ENCODE measurements around the gene FXYD5. TPM values are rescaled to one million over a fixed set of nuclear protein-coding genes. Genes with fewer than 3 reads are reported as not detected.

FXYD5 gene
- polyA plus RNA-seq, 1 donor from 2014 or later: not detected

- H3K27me3 ChIP-seq (ENCODE audit: insufficient read depth, low read depth, low read length): peaks cover 4% of the 10 kb centered on the region
- no peaks in the 10 kb centered on the region for H3K36me3 ChIP-seq (ENCODE audit: insufficient read depth, low read length)
- no peak for TF ChIP-seq TAF1 (IDR thresholded peaks at IDR 0.05; ENCODE audit: low read depth)
- TF ChIP-seq, protein P1, sequence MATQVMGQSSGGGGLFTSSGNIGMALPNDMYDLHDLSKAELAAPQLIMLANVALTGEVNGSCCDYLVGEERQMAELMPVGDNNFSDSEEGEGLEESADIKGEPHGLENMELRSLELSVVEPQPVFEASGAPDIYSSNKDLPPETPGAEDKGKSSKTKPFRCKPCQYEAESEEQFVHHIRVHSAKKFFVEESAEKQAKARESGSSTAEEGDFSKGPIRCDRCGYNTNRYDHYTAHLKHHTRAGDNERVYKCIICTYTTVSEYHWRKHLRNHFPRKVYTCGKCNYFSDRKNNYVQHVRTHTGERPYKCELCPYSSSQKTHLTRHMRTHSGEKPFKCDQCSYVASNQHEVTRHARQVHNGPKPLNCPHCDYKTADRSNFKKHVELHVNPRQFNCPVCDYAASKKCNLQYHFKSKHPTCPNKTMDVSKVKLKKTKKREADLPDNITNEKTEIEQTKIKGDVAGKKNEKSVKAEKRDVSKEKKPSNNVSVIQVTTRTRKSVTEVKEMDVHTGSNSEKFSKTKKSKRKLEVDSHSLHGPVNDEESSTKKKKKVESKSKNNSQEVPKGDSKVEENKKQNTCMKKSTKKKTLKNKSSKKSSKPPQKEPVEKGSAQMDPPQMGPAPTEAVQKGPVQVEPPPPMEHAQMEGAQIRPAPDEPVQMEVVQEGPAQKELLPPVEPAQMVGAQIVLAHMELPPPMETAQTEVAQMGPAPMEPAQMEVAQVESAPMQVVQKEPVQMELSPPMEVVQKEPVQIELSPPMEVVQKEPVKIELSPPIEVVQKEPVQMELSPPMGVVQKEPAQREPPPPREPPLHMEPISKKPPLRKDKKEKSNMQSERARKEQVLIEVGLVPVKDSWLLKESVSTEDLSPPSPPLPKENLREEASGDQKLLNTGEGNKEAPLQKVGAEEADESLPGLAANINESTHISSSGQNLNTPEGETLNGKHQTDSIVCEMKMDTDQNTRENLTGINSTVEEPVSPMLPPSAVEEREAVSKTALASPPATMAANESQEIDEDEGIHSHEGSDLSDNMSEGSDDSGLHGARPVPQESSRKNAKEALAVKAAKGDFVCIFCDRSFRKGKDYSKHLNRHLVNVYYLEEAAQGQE (IDR thresholded peaks at IDR 0.05; ENCODE audit: borderline replicate concordance): no peak
- no peaks in the 10 kb centered on the region for H3K79me2 ChIP-seq (replicated peaks; ENCODE audit: insufficient read depth, low read length)
- no peaks in the 10 kb centered on the region for H3F3A ChIP-seq (ENCODE audit: insufficient read depth, low read length, poor library complexity, severe bottlenecking)
- no peak overlapping the region for H3K4me3 ChIP-seq (ENCODE audit: low read length)
- H3K27ac ChIP-seq (ENCODE audit: low read length): no peak overlapping the region
- no peak overlapping the region for H2AFZ ChIP-seq (ENCODE audit: low read depth, low read length)
- no peaks in the 10 kb centered on the region for H4K20me1 ChIP-seq (ENCODE audit: insufficient read depth)
- H3K4me2 ChIP-seq (ENCODE audit: low read length): no peak overlapping the region
- H3K9me3 ChIP-seq (ENCODE audit: low read length): no peaks in the 10 kb centered on the region
- no peak overlapping the region for H3K9ac ChIP-seq (ENCODE audit: low read length)
- H3K9me2 ChIP-seq (ENCODE audit: insufficient read depth, low read length): no peaks in the 10 kb centered on the region
Observed at GRCh38 chr19:35161434-35161743, 6.9 kb downstream of the FXYD5 start.

GRCh38 chr19:35162471-35163326, 8.2 kb downstream of the FXYD5 start:
- no peaks in the 10 kb centered on the region for H3K27me3 ChIP-seq (ENCODE audit: insufficient read depth, low read depth, low read length)
- no peaks in the 10 kb centered on the region for H3K79me2 ChIP-seq (replicated peaks; ENCODE audit: insufficient read depth, low read length)
- H3K4me2 ChIP-seq (ENCODE audit: low read length): no peak overlapping the region
- no peaks in the 10 kb centered on the region for H3F3A ChIP-seq (ENCODE audit: insufficient read depth, low read length, poor library complexity, severe bottlenecking)
- no peaks in the 10 kb centered on the region for H3K9me3 ChIP-seq (ENCODE audit: low read length)
- TF ChIP-seq POLR2AphosphoS5 (IDR thresholded peaks at IDR 0.05): no peak
- no peak overlapping the region for H2AFZ ChIP-seq (ENCODE audit: low read depth, low read length)
- H3K9ac ChIP-seq (ENCODE audit: low read length): no peak overlapping the region
- no peaks in the 10 kb centered on the region for H3K9me2 ChIP-seq (ENCODE audit: insufficient read depth, low read length)
- H3K4me3 ChIP-seq (ENCODE audit: low read length): no peak overlapping the region
- H4K20me1 ChIP-seq (ENCODE audit: insufficient read depth): no peaks in the 10 kb centered on the region
- H3K27ac ChIP-seq (ENCODE audit: low read length): no peak overlapping the region
- no peaks in the 10 kb centered on the region for H3K36me3 ChIP-seq (ENCODE audit: insufficient read depth, low read length)

DNA sequence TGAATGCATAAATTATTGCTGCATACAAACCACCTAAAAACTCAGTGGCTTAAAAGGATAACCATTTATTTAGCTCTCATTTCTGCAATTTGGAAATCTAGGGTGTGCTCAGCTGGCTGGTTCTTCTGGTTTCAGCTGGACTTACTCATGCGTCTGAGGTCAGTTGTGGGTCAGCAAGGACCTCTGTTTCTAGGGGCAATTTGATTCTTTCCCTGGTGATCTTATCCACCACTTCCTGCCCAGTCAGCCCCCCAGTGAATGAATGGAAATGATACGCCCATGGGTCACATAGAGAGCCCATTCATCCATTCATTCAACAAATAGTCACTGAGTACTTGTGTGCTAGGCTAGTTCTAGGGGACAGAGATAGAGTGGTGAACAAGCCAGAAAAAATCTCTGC, 9.9 kb downstream of the FXYD5 start:
- no peak overlapping the region for H3K27ac ChIP-seq (ENCODE audit: low read length)

More for the DNA sequence above, 9.9 kb downstream of the FXYD5 start:
- no peak overlapping the region for H3K9ac ChIP-seq (ENCODE audit: low read length)
- H3F3A ChIP-seq (ENCODE audit: insufficient read depth, low read length, poor library complexity, severe bottlenecking): no peaks in the 10 kb centered on the region
- TF ChIP-seq, protein P1 (IDR thresholded peaks at IDR 0.05; ENCODE audit: borderline replicate concordance): no peak
- TF ChIP-seq, protein P2, sequence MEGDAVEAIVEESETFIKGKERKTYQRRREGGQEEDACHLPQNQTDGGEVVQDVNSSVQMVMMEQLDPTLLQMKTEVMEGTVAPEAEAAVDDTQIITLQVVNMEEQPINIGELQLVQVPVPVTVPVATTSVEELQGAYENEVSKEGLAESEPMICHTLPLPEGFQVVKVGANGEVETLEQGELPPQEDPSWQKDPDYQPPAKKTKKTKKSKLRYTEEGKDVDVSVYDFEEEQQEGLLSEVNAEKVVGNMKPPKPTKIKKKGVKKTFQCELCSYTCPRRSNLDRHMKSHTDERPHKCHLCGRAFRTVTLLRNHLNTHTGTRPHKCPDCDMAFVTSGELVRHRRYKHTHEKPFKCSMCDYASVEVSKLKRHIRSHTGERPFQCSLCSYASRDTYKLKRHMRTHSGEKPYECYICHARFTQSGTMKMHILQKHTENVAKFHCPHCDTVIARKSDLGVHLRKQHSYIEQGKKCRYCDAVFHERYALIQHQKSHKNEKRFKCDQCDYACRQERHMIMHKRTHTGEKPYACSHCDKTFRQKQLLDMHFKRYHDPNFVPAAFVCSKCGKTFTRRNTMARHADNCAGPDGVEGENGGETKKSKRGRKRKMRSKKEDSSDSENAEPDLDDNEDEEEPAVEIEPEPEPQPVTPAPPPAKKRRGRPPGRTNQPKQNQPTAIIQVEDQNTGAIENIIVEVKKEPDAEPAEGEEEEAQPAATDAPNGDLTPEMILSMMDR (IDR thresholded peaks at IDR 0.05; ENCODE audit: poor library complexity, severe bottlenecking): no peak
- TF ChIP-seq SMC3 (conservative IDR thresholded peaks at IDR 0.05; ENCODE audit: poor library complexity) (no peak), EP300 (conservative IDR thresholded peaks at IDR 0.05; ENCODE audit: poor library complexity, severe bottlenecking) (no peak), EZH2 (IDR thresholded peaks at IDR 0.05; ENCODE audit: borderline replicate concordance, insufficient read depth, low read length, poor library complexity, severe bottlenecking) (no peak)
- H3K9me2 ChIP-seq (ENCODE audit: insufficient read depth, low read length): no peaks in the 10 kb centered on the region
- no peak overlapping the region for H3K4me2 ChIP-seq (ENCODE audit: low read length)
- no peaks in the 10 kb centered on the region for H4K20me1 ChIP-seq (ENCODE audit: insufficient read depth)
- no peaks in the 10 kb centered on the region for H3K27me3 ChIP-seq (ENCODE audit: insufficient read depth, low read depth, low read length)
- no peaks in the 10 kb centered on the region for H3K9me3 ChIP-seq (ENCODE audit: low read length)
- H2AFZ ChIP-seq (ENCODE audit: low read depth, low read length): no peak overlapping the region
- no peaks in the 10 kb centered on the region for H3K36me3 ChIP-seq (ENCODE audit: insufficient read depth, low read length)
- no peak overlapping the region for H3K4me3 ChIP-seq (ENCODE audit: low read length)
- H3K79me2 ChIP-seq (replicated peaks; ENCODE audit: insufficient read depth, low read length): no peaks in the 10 kb centered on the region
